ENCODE results near the gene ADGRB3.
"Not testable (repeated sequence)": the region's sequence is repeated elsewhere in the genome, so short reads cannot be mapped to it uniquely, and the experiment has no call there.

The ADGRB3 gene

GRCh38 chr6:68958327-68958726 is 323.2 kb downstream of the ADGRB3 start:
- no peak for DNase-seq (ENCODE audit: low read depth)

- no peak for DNase-seq (ENCODE audit: low read depth)
Measured at GRCh38 chr6:68967549-68968300, 332.6 kb downstream of the ADGRB3 start.

- DNase-seq (ENCODE audit: low read depth): no peak
Measured at GRCh38 chr6:68968301-68968649, 333.2 kb downstream of the ADGRB3 start.

GRCh38 chr6:68973066-68973465 is 338.0 kb downstream of the ADGRB3 start:
- DNase-seq (ENCODE audit: low read depth): no peak

- DNase-seq (ENCODE audit: low read depth): no peak
Measured at GRCh38 chr6:68975064-68975463, 340.0 kb downstream of the ADGRB3 start.

- DNase-seq (ENCODE audit: low read depth): no peak
Measured at GRCh38 chr6:68975816-68976215, 340.7 kb downstream of the ADGRB3 start.

GRCh38 chr6:68976260-68976659 is 341.2 kb downstream of the ADGRB3 start:
- DNase-seq (ENCODE audit: low read depth): no peak

GRCh38 chr6:68978411-68978810 is 343.3 kb downstream of the ADGRB3 start:
- no peak for DNase-seq (ENCODE audit: low read depth)

GRCh38 chr6:68981668-68982067 is 346.6 kb downstream of the ADGRB3 start:
- DNase-seq (ENCODE audit: low read depth): not testable (repeated sequence)

GRCh38 chr6:68988698-68989097 is 353.6 kb downstream of the ADGRB3 start:
- no peak for DNase-seq (ENCODE audit: low read depth)

- DNase-seq (ENCODE audit: low read depth): no peak
Measured at GRCh38 chr6:68990317-68990716, 355.2 kb downstream of the ADGRB3 start.

- no peak for DNase-seq (ENCODE audit: low read depth)
Measured at GRCh38 chr6:68993911-68994310, 358.8 kb downstream of the ADGRB3 start.

- no peak for DNase-seq (ENCODE audit: low read depth)
Measured at GRCh38 chr6:68994521-68994920, 359.4 kb downstream of the ADGRB3 start.

- no peak for DNase-seq (ENCODE audit: low read depth)
Measured at GRCh38 chr6:69005199-69005598, 370.1 kb downstream of the ADGRB3 start.

GRCh38 chr6:69007781-69008180 is 372.7 kb downstream of the ADGRB3 start:
- no peak for DNase-seq (ENCODE audit: low read depth)

- no peak for DNase-seq (ENCODE audit: low read depth)
Measured at GRCh38 chr6:69012211-69012610, 377.1 kb downstream of the ADGRB3 start.

GRCh38 chr6:69012876-69013275 is 377.8 kb downstream of the ADGRB3 start:
- DNase-seq (ENCODE audit: low read depth): no peak

GRCh38 chr6:69018906-69019305 is 383.8 kb downstream of the ADGRB3 start:
- DNase-seq (ENCODE audit: low read depth): no peak

GRCh38 chr6:69019832-69020231 is 384.8 kb downstream of the ADGRB3 start:
- no peak for DNase-seq (ENCODE audit: low read depth)

- no peak for DNase-seq (ENCODE audit: low read depth)
Measured at GRCh38 chr6:69022993-69023392, 387.9 kb downstream of the ADGRB3 start.

GRCh38 chr6:69026243-69026642 is 391.2 kb downstream of the ADGRB3 start:
- peak; percentile 67 for DNase-seq (ENCODE audit: low read depth)

GRCh38 chr6:69026715-69027114 is 391.6 kb downstream of the ADGRB3 start:
- DNase-seq (ENCODE audit: low read depth): no peak

- DNase-seq (ENCODE audit: low read depth): no peak
Measured at GRCh38 chr6:69027861-69028260, 392.8 kb downstream of the ADGRB3 start.

- DNase-seq (ENCODE audit: low read depth): no peak
Measured at GRCh38 chr6:69038841-69039240, 403.8 kb downstream of the ADGRB3 start.

Data from non-pigmented ciliary epithelial cell (primary cell).